H1 (cell line): Measurements from ENCODE around the gene SLC30A5.

Experiments
- BRCA1 ChIP-seq: IDR thresholded peaks from 2 replicates; pipeline ENCODE4 v1.6.1; 2012; ENCODE audit warnings: low read depth, low read length, improper control_type of control experiment
- HDAC2 ChIP-seq, 2 experiments: fragments of 300-600 bp in 1 of 2; sonication (generic) in 1 of 2; IDR thresholded peaks; 2 replicates each; pipeline ENCODE4 v1.6.1; 2011 to 2012; ENCODE audit warnings: low read depth in 2 of 2, low read length in 2 of 2, mild to moderate bottlenecking in 2 of 2, moderate library complexity in 2 of 2, borderline replicate concordance in 1 of 2, inconsistent platforms in 1 of 2

GRCh38 chr5:69048230-69048629, 45.6 kb upstream of the SLC30A5 start:
- no peak for TF ChIP-seq BRCA1
- TF ChIP-seq HDAC2 (IDR thresholded peaks at IDR 0.05; ENCODE audit: borderline replicate concordance in 1 of 2, low read depth in 2 of 2, low read length in 2 of 2): no peak
